Keratinocyte (primary cell): ENCODE measurements around the gene XRRA1. TPM values are rescaled to one million over a fixed set of nuclear protein-coding genes. Genes with fewer than 3 reads are reported as not detected.

Experiments used
- DNase-seq: peaks from one replicate; pipeline ENCODE4 v3.0.0-alpha.2; 2011; ENCODE audit warnings: low read depth, missing footprints, low spot score
- FAIRE-seq: peaks from 2 replicates; lab custom pipeline; 2011; peaks lifted over from hg19 to GRCh38; lab: Jason Lieb, UNC
- H2AFZ ChIP-seq: 2 replicates; pipeline ENCODE4 v1.6.0; 2012; ENCODE audit warnings: low read length, control low read depth, inconsistent platforms; ENCODE audit not compliant: control insufficient read depth
- H3K27ac ChIP-seq: 2 replicates; pipeline ENCODE4 v1.5.1; 2011; ENCODE audit warnings: low read length; ENCODE audit not compliant: control insufficient read depth, insufficient read depth
- H3K27me3 ChIP-seq: 3 replicates; pipeline ENCODE4 v1.6.0; 2011; ENCODE audit warnings: low read length; ENCODE audit not compliant: control insufficient read depth, insufficient read depth; ENCODE audit errors: extremely low read depth
- H3K36me3 ChIP-seq, 2 experiments: 2 replicates in 1 of 2; 3 replicates in 1 of 2; pipeline ENCODE4 v1.5.1; 2011; ENCODE audit warnings: low read length in 2 of 2, mild to moderate bottlenecking in 1 of 2; ENCODE audit not compliant: control insufficient read depth in 2 of 2, insufficient read depth in 2 of 2; ENCODE audit errors: extremely low read depth in 1 of 2
- H3K4me1 ChIP-seq: 3 replicates; pipeline ENCODE4 v1.5.1; 2011; ENCODE audit warnings: low read length; ENCODE audit not compliant: control insufficient read depth, insufficient read depth; ENCODE audit errors: extremely low read depth
- H3K4me2 ChIP-seq: 3 replicates; pipeline ENCODE4 v1.6.0; 2011; ENCODE audit warnings: low read depth, low read length; ENCODE audit not compliant: control insufficient read depth, insufficient read depth; ENCODE audit errors: extremely low read depth
- H3K4me3 ChIP-seq, 3 experiments: fragments of 200-600 bp in 1 of 3; sonication (generic) in 1 of 3; 2 replicates in 2 of 3; 3 replicates in 1 of 3; pipeline ENCODE4 v1.5.1; 2011 to 2016; ENCODE audit warnings: low read length in 3 of 3, mild to moderate bottlenecking in 3 of 3, control low read depth in 2 of 3, inconsistent platforms in 1 of 3, low read depth in 1 of 3, mixed read lengths in 1 of 3, mixed run types in 1 of 3, moderate library complexity in 1 of 3; ENCODE audit not compliant: control insufficient read depth in 2 of 3, insufficient read depth in 2 of 3; ENCODE audit errors: extremely low read depth in 1 of 3
- H3K79me2 ChIP-seq: 2 replicates; pipeline ENCODE4 v1.6.0; 2012; ENCODE audit warnings: low read length; ENCODE audit not compliant: control insufficient read depth, insufficient read depth
- H3K9ac ChIP-seq: 3 replicates; pipeline ENCODE4 v1.6.0; 2011; ENCODE audit warnings: low read length; ENCODE audit not compliant: control insufficient read depth, insufficient read depth; ENCODE audit errors: extremely low read depth
- H3K9me1 ChIP-seq: 3 replicates; pipeline ENCODE4 v1.6.0; 2011; ENCODE audit warnings: low read length; ENCODE audit not compliant: control insufficient read depth, insufficient read depth; ENCODE audit errors: extremely low read depth
- H3K9me3 ChIP-seq: 2 replicates; pipeline ENCODE4 v1.5.1; 2012; ENCODE audit warnings: low read depth, low read length; ENCODE audit not compliant: control insufficient read depth
- H4K20me1 ChIP-seq: 3 replicates; pipeline ENCODE4 v1.6.0; 2011; ENCODE audit warnings: low read length; ENCODE audit not compliant: control insufficient read depth, insufficient read depth; ENCODE audit errors: extremely low read depth
- EZH2 ChIP-seq: IDR thresholded peaks from one replicate; pipeline ENCODE4 v1.6.1; 2012; ENCODE audit warnings: inconsistent platforms, mild to moderate bottlenecking, low read length, moderate library complexity
- dilution Hi-C: fragments of 300-500 bp; cut with MboI; formaldehyde crosslinking; loops from one replicate; pipeline ENCODE4 v1.7.0; 2020; ENCODE audit warnings: low sequenced_read_pairs; ENCODE audit not compliant: extremely low pct_ligation_motif_present
- polyA plus RNA-seq, 5 experiments: library from polyadenylated mRNA; depleted of rRNA in 3 of 5; stranded (reverse) in 3 of 5; stranded (forward) in 1 of 5; unstranded in 1 of 5; fragments of >200 nt; gene quantifications; 1 replicate in 1 of 5; 2 replicates in 3 of 5; 3 replicates in 1 of 5; pipeline versions ENCODE4 v1.2.1 to v1.2.3, GENCODE V29; 2011 to 2012; ENCODE audit warnings: missing spikeins in 2 of 5, low read depth in 1 of 5, low replicate concordance in 1 of 5
- TF ChIP-seq, protein P1 (sequence below), 3 experiments: IDR thresholded peaks in 1 of 3; conservative IDR thresholded peaks in 1 of 3; optimal IDR thresholded peaks in 1 of 3; 2 replicates in 2 of 3; 3 replicates in 1 of 3; pipeline versions ENCODE3 to v1.5.1; 2011; ENCODE audit warnings: low read length in 3 of 3, mild to moderate bottlenecking in 3 of 3, moderate library complexity in 2 of 3, control low read depth in 1 of 3, inconsistent platforms in 1 of 3; ENCODE audit not compliant: insufficient read depth in 2 of 3; ENCODE audit errors: extremely low read depth in 1 of 3

Gene XRRA1
- polyA plus RNA-seq, 1 donor (not counting 4 experiments of a cell fraction or from before 2014, with no cell fraction given) = 9.1 TPM

DNA sequence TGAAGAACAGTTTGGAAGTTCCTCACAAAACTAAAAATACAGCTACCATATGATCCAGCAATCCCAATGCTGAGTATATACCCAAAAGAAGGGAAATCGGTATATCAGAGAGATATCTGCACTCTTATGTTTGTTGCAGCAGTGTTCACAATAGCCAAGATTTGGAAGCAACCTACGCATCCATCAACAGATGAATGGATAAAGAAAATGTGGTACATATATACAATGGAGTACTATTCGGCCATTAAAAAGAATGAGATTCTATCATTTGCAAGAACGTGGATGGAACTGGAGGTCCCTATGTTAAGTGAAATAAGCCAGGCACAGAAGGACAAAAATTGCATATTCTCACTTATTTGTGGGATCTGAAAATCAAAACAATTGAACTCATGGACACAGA, 46.5 kb downstream of the XRRA1 start:
- Histone ChIP-seq H3K9me1 (no peaks in the 10 kb centered on the region), H3K4me3 (no peak overlapping the region), H3K79me2 (no peaks in the 10 kb centered on the region), H4K20me1 (no peaks in the 10 kb centered on the region), H3K4me2 (no peak overlapping the region), H3K4me1 (no peaks in the 10 kb centered on the region), H3K9me3 (peaks cover 2% of the 10 kb centered on the region), H2AFZ (no peak overlapping the region), H3K9ac (no peak overlapping the region), H3K27me3 (no peaks in the 10 kb centered on the region), H3K36me3 (peaks cover 0 to 2% of the 10 kb centered on the region in 2 experiments), H3K27ac (no peak overlapping the region)
- no peak for DNase-seq
- no peak for TF ChIP-seq EZH2
- TF ChIP-seq, protein P1, sequence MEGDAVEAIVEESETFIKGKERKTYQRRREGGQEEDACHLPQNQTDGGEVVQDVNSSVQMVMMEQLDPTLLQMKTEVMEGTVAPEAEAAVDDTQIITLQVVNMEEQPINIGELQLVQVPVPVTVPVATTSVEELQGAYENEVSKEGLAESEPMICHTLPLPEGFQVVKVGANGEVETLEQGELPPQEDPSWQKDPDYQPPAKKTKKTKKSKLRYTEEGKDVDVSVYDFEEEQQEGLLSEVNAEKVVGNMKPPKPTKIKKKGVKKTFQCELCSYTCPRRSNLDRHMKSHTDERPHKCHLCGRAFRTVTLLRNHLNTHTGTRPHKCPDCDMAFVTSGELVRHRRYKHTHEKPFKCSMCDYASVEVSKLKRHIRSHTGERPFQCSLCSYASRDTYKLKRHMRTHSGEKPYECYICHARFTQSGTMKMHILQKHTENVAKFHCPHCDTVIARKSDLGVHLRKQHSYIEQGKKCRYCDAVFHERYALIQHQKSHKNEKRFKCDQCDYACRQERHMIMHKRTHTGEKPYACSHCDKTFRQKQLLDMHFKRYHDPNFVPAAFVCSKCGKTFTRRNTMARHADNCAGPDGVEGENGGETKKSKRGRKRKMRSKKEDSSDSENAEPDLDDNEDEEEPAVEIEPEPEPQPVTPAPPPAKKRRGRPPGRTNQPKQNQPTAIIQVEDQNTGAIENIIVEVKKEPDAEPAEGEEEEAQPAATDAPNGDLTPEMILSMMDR (optimal IDR thresholded peaks at IDR 0.05 in 1 of 3, IDR thresholded peaks at IDR 0.05 in 1 of 3, conservative IDR thresholded peaks at IDR 0.05 in 1 of 3; ENCODE audit: extremely low read depth in 1 of 3, insufficient read depth in 2 of 3, low read length in 3 of 3) = no peak
- no peak for FAIRE-seq
- dilution Hi-C loops = no loop called here

DNA sequence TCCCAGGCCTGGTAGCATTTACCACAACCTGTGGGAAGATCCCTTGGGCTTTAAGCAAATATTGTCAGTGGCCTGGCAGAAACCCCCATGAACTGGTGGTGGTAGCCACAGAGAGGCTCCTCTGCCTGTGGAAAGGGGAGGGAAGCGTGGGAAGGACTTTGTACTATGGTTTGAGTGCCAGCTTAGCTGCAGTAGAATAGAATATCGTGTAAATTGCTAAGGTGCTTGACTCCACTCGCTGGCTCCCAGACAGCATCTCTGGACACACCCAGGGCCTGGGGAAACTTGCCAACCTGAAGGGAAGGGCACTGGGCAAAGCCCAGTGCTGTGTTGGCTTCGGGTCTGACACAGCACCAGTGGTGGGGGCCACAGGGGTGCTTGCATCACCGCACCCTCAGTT, 52.6 kb downstream of the XRRA1 start:
- Histone ChIP-seq H3K36me3 (no peaks in the 10 kb centered on the region), H3K9me1 (no peaks in the 10 kb centered on the region), H3K4me3 (no peak overlapping the region), H2AFZ (no peak overlapping the region), H3K27ac (no peak overlapping the region), H3K9ac (no peak overlapping the region), H3K27me3 (no peaks in the 10 kb centered on the region), H3K4me1 (no peaks in the 10 kb centered on the region), H3K9me3 (peaks cover 2% of the 10 kb centered on the region), H3K79me2 (no peaks in the 10 kb centered on the region), H3K4me2 (no peak overlapping the region), H4K20me1 (no peaks in the 10 kb centered on the region)
- no peak for DNase-seq
- TF ChIP-seq EZH2 = no peak
- TF ChIP-seq, protein P1 (optimal IDR thresholded peaks at IDR 0.05 in 1 of 3, IDR thresholded peaks at IDR 0.05 in 1 of 3, conservative IDR thresholded peaks at IDR 0.05 in 1 of 3; ENCODE audit: extremely low read depth in 1 of 3, insufficient read depth in 2 of 3, low read length in 3 of 3) = no peak
- no peak for FAIRE-seq
- dilution Hi-C loops = no loop called here
